Measurements from ENCODE around the gene MELTF. TPM values are rescaled to one million over a fixed set of nuclear protein-coding genes. Genes with fewer than 3 reads are reported as not detected.

MELTF gene
- polyA plus RNA-seq, 1 donor from 2014 or later: 0.09 TPM

- H3K4me3 ChIP-seq (ENCODE audit: low read length): no peak overlapping the region
- H3K9me3 ChIP-seq (ENCODE audit: low read length): no peaks in the 10 kb centered on the region
- H3K36me3 ChIP-seq (ENCODE audit: insufficient read depth, low read length): no peaks in the 10 kb centered on the region
- H3K79me2 ChIP-seq (replicated peaks; ENCODE audit: insufficient read depth, low read length): no peaks in the 10 kb centered on the region
- H3K27ac ChIP-seq (ENCODE audit: low read length): no peak overlapping the region
- no peaks in the 10 kb centered on the region for H3F3A ChIP-seq (ENCODE audit: insufficient read depth, low read length, poor library complexity, severe bottlenecking)
- H3K9ac ChIP-seq (ENCODE audit: low read length): no peak overlapping the region
- H3K4me2 ChIP-seq (ENCODE audit: low read length): no peak overlapping the region
- H3K27me3 ChIP-seq (ENCODE audit: insufficient read depth, low read depth, low read length): peaks cover 15% of the 10 kb centered on the region
- H2AFZ ChIP-seq (ENCODE audit: low read depth, low read length): no peak overlapping the region
- TF ChIP-seq REST (IDR thresholded peaks at IDR 0.05; ENCODE audit: borderline replicate concordance) (no peak), EP300 (conservative IDR thresholded peaks at IDR 0.05; ENCODE audit: poor library complexity, severe bottlenecking) (no peak), EZH2 (IDR thresholded peaks at IDR 0.05; ENCODE audit: borderline replicate concordance, insufficient read depth, low read length, poor library complexity, severe bottlenecking) (no peak), MXI1 (conservative IDR thresholded peaks at IDR 0.05; ENCODE audit: poor library complexity, severe bottlenecking) (no peak), TAF1 (IDR thresholded peaks at IDR 0.05; ENCODE audit: low read depth) (no peak), SMC3 (conservative IDR thresholded peaks at IDR 0.05; ENCODE audit: poor library complexity) (no peak), RAD21 (conservative IDR thresholded peaks at IDR 0.05) (no peak), POLR2AphosphoS5 (IDR thresholded peaks at IDR 0.05) (no peak)
- TF ChIP-seq, protein P1, sequence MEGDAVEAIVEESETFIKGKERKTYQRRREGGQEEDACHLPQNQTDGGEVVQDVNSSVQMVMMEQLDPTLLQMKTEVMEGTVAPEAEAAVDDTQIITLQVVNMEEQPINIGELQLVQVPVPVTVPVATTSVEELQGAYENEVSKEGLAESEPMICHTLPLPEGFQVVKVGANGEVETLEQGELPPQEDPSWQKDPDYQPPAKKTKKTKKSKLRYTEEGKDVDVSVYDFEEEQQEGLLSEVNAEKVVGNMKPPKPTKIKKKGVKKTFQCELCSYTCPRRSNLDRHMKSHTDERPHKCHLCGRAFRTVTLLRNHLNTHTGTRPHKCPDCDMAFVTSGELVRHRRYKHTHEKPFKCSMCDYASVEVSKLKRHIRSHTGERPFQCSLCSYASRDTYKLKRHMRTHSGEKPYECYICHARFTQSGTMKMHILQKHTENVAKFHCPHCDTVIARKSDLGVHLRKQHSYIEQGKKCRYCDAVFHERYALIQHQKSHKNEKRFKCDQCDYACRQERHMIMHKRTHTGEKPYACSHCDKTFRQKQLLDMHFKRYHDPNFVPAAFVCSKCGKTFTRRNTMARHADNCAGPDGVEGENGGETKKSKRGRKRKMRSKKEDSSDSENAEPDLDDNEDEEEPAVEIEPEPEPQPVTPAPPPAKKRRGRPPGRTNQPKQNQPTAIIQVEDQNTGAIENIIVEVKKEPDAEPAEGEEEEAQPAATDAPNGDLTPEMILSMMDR (IDR thresholded peaks at IDR 0.05; ENCODE audit: poor library complexity, severe bottlenecking): no peak
- no peaks in the 10 kb centered on the region for H4K20me1 ChIP-seq (ENCODE audit: insufficient read depth)
- no peaks in the 10 kb centered on the region for H3K9me2 ChIP-seq (ENCODE audit: insufficient read depth, low read length)
These were observed 3.7 kb downstream of the MELTF start for GRCh38 chr3:197025736-197026480.

- no peak overlapping the region for H3K4me3 ChIP-seq (ENCODE audit: low read length)
- H3K27me3 ChIP-seq (ENCODE audit: insufficient read depth, low read depth, low read length): peaks cover 15% of the 10 kb centered on the region
- no peak overlapping the region for H3K4me2 ChIP-seq (ENCODE audit: low read length)
- no peaks in the 10 kb centered on the region for H4K20me1 ChIP-seq (ENCODE audit: insufficient read depth)
- H3K9me2 ChIP-seq (ENCODE audit: insufficient read depth, low read length): no peaks in the 10 kb centered on the region
- H2AFZ ChIP-seq (ENCODE audit: low read depth, low read length): no peak overlapping the region
- no peak overlapping the region for H3K27ac ChIP-seq (ENCODE audit: low read length)
- no peaks in the 10 kb centered on the region for H3F3A ChIP-seq (ENCODE audit: insufficient read depth, low read length, poor library complexity, severe bottlenecking)
- no peaks in the 10 kb centered on the region for H3K36me3 ChIP-seq (ENCODE audit: insufficient read depth, low read length)
- H3K9me3 ChIP-seq (ENCODE audit: low read length): no peaks in the 10 kb centered on the region
- TF ChIP-seq POLR2AphosphoS5 (IDR thresholded peaks at IDR 0.05): no peak
- TF ChIP-seq TAF1 (IDR thresholded peaks at IDR 0.05; ENCODE audit: low read depth): no peak
- no peak for TF ChIP-seq EZH2 (IDR thresholded peaks at IDR 0.05; ENCODE audit: borderline replicate concordance, insufficient read depth, low read length, poor library complexity, severe bottlenecking)
- TF ChIP-seq REST (IDR thresholded peaks at IDR 0.05; ENCODE audit: borderline replicate concordance): no peak
- TF ChIP-seq, protein P1 (IDR thresholded peaks at IDR 0.05; ENCODE audit: poor library complexity, severe bottlenecking): no peak
- no peak for TF ChIP-seq SMC3 (conservative IDR thresholded peaks at IDR 0.05; ENCODE audit: poor library complexity)
- no peak for TF ChIP-seq RAD21 (conservative IDR thresholded peaks at IDR 0.05)
- TF ChIP-seq MXI1 (conservative IDR thresholded peaks at IDR 0.05; ENCODE audit: poor library complexity, severe bottlenecking): no peak
- no peak for TF ChIP-seq EP300 (conservative IDR thresholded peaks at IDR 0.05; ENCODE audit: poor library complexity, severe bottlenecking)
- H3K79me2 ChIP-seq (replicated peaks; ENCODE audit: insufficient read depth, low read length): no peaks in the 10 kb centered on the region
- no peak overlapping the region for H3K9ac ChIP-seq (ENCODE audit: low read length)
These were observed 4.5 kb downstream of the MELTF start for GRCh38 chr3:197024881-197025735.
